Body of pancreas (tissue), 4 donors: ENCODE results near the gene ENOPH1.

ENCODE experiments used
- POLR2A ChIP-seq, 3 donors: fragments of 450-650 bp; IDR thresholded peaks; one replicate each; pipeline ENCODE4 v1.6.1; 2016; ENCODE audit warnings: antibody characterized with exemption in 3 of 3, mild to moderate bottlenecking in 2 of 3
- TF ChIP-seq, protein P1 (sequence below), 7 experiments: fragments of 450-650 bp in 4 of 7; fragments of 200-600 bp in 3 of 7; sonication (generic) in 3 of 7; IDR thresholded peaks; one replicate each; pipeline ENCODE4 v1.5.1; 2016 to 2019; ENCODE audit warnings: antibody characterized with exemption in 7 of 7

DNA sequence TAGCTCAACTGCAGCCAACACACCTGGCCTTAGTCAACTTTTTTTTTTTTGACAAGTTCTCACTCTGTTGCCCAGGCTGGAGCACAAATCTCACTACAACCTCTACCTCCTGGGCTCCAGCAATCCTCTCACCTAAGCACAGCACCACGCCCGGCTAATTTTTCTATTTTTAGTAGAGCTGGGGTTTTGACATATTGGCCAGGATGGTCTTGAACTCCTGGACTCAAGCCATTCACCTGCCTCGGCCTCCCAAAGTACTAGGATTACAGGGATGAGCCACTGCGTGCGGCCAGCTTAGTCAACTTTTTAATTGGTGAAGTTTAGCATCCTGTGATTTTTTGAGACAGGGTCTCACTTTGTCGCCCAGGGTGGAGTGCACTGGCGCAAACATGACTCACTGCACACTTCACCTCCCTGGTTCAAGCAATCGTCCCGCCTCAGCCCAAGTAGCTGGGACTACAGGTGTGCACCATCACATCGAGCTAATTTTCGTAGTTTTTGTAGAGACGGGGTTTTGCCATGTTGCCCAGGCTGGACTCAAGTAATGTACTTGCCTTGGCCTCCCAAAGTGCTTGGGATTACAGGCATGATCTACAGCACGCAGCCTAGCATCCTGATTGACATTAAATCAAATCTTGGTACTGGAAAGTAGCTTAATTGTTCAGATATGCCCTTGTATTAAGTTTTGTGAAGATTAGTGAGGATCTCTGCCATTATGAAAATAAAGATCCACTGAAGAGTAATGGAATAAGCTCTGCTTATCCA is 8.4 kb upstream of the ENOPH1 start:
- TF ChIP-seq, protein P1, sequence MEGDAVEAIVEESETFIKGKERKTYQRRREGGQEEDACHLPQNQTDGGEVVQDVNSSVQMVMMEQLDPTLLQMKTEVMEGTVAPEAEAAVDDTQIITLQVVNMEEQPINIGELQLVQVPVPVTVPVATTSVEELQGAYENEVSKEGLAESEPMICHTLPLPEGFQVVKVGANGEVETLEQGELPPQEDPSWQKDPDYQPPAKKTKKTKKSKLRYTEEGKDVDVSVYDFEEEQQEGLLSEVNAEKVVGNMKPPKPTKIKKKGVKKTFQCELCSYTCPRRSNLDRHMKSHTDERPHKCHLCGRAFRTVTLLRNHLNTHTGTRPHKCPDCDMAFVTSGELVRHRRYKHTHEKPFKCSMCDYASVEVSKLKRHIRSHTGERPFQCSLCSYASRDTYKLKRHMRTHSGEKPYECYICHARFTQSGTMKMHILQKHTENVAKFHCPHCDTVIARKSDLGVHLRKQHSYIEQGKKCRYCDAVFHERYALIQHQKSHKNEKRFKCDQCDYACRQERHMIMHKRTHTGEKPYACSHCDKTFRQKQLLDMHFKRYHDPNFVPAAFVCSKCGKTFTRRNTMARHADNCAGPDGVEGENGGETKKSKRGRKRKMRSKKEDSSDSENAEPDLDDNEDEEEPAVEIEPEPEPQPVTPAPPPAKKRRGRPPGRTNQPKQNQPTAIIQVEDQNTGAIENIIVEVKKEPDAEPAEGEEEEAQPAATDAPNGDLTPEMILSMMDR (IDR thresholded peaks at IDR 0.05), result no peak
- TF ChIP-seq POLR2A (IDR thresholded peaks at IDR 0.05), result no peak
